ENCODE measurements around the gene SOX12. TPM values are rescaled to one million over a fixed set of nuclear protein-coding genes. Genes with fewer than 3 reads are reported as not detected.

Gene SOX12
- total and polyA plus RNA-seq, 4 donors, result 2.7 to 15.9 (median 5.4) TPM

DNA sequence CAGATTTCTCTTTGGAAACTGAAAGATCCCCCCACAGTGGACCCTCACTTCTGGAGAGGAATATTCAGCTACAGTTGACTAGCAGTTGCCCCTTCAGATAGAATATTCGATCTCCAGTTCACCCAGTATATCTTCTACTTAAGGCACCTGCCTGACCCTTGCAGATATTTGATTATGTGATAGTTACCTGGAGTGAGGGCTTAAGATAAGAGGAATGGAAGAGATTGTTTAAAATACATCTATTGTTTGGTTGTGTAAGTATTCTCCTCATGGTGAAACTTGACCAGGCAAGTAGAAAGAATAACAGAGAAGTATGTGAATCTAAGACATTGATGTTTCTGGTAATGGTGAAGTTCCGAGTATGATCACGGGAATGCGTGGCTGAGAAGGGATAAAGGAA, 29.5 kb upstream of the SOX12 start:
- H3K36me3 ChIP-seq (ENCODE audit: control insufficient read depth in 4 of 4, insufficient read depth in 4 of 4, low read length in 4 of 4), result peaks cover 0 to 6% (median 2%) of the 10 kb centered on the region in 4 donors
- no peak for DNase-seq
- no peaks in the 10 kb centered on the region for H3K9me3 ChIP-seq (ENCODE audit: control insufficient read depth in 4 of 4, insufficient read depth in 3 of 4, low read length in 3 of 4)
- no peak overlapping the region for H3K27ac ChIP-seq (ENCODE audit: low read depth in 1 of 2, low read length in 1 of 2)
- 86 to 87% methylated on average over 4 of the region's 4 CpGs for WGBS, 2 donors
- peaks cover 4 to 42% (median 21%) of the 10 kb centered on the region in 5 donors for H3K4me1 ChIP-seq (ENCODE audit: control insufficient read depth in 5 of 5, insufficient read depth in 5 of 5, low read length in 5 of 5)
- TF ChIP-seq, protein P1, sequence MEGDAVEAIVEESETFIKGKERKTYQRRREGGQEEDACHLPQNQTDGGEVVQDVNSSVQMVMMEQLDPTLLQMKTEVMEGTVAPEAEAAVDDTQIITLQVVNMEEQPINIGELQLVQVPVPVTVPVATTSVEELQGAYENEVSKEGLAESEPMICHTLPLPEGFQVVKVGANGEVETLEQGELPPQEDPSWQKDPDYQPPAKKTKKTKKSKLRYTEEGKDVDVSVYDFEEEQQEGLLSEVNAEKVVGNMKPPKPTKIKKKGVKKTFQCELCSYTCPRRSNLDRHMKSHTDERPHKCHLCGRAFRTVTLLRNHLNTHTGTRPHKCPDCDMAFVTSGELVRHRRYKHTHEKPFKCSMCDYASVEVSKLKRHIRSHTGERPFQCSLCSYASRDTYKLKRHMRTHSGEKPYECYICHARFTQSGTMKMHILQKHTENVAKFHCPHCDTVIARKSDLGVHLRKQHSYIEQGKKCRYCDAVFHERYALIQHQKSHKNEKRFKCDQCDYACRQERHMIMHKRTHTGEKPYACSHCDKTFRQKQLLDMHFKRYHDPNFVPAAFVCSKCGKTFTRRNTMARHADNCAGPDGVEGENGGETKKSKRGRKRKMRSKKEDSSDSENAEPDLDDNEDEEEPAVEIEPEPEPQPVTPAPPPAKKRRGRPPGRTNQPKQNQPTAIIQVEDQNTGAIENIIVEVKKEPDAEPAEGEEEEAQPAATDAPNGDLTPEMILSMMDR (IDR thresholded peaks at IDR 0.05; ENCODE audit: control extremely low read depth, extremely low read depth), result no peak
- no peak for ATAC-seq (ENCODE audit: insufficient read depth, low FRiP score)
- H3K9ac ChIP-seq (ENCODE audit: insufficient read depth in 1 of 2, low read length in 2 of 2), result no peak overlapping the region
- no peaks in the 10 kb centered on the region for H3K27me3 ChIP-seq (ENCODE audit: control insufficient read depth in 3 of 3, insufficient read depth in 3 of 3, low read length in 2 of 3)
- no peak overlapping the region for H3K4me3 ChIP-seq

DNA sequence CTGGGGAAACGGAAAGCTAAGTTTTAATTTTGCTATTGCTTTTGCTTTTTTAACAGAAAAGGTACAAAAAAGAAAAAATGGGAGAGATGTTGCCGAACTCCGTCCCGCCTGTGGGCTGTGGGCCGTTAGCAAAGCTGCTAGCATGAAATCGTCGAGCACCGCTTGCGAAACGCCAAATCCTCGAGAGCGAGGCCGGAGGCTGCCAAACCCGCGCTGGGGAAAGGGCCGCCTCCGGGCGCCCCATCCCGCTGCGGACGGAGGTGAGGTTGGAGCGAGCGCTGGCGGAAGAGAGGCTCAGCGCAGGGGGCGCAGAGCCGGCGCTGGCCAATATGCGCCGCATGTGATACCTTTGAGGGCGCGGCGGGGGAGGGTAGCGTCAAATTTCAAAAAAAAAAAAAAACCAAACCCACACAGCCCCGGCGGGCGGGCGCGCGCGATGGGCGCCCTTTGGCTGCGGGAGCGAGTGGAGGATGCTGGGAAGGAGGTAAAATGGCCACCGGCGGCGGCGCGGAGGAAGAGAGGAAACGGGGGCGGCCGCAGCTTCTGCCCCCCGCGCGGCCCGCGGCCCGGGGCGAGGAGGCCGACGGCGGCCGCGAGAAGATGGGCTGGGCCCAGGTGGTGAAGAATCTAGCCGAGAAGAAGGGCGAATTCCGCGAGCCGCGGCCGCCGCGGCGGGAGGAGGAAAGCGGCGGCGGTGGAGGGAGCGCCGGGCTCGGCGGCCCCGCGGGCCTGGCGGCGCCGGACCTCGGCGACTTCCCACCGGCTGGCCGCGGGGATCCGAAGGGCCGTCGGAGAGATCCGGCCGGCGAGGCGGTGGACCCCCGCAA, 28.0 kb upstream of the SOX12 start, which contains the start of gene ZCCHC3:
TSS of gene ZCCHC3 (plus strand) at position 473 of the 827 bp plus-strand sequence. CDS start at position 490, 17 bp downstream.
- Histone ChIP-seq H3K27me3 (ENCODE audit: control insufficient read depth in 3 of 3, insufficient read depth in 3 of 3, low read length in 2 of 3) (no peaks in the 10 kb centered on the region), H3K4me1 (ENCODE audit: control insufficient read depth in 5 of 5, insufficient read depth in 5 of 5, low read length in 5 of 5) (peaks cover 12 to 43% (median 25%) of the 10 kb centered on the region in 5 donors), H3K9ac (ENCODE audit: insufficient read depth in 1 of 2, low read length in 2 of 2) (peak within 1 kb of the TSS; percentile 87 to 94), H3K4me3 (peak within 1 kb of the TSS; percentile 91), H3K9me3 (ENCODE audit: control insufficient read depth in 4 of 4, insufficient read depth in 3 of 4, low read length in 3 of 4) (no peaks in the 10 kb centered on the region), H3K36me3 (ENCODE audit: control insufficient read depth in 4 of 4, insufficient read depth in 4 of 4, low read length in 4 of 4) (peaks cover 0 to 6% (median 6%) of the 10 kb centered on the region in 4 donors), H3K27ac (ENCODE audit: low read depth in 1 of 2, low read length in 1 of 2) (peak within 1 kb of the TSS; percentile 95 to 98)
- TF ChIP-seq, protein P1 (IDR thresholded peaks at IDR 0.05; ENCODE audit: control extremely low read depth, extremely low read depth), result no peak
- ATAC-seq (ENCODE audit: insufficient read depth, low FRiP score), result peak; percentile 90
- DNase-seq, result peak; percentile 97 to 99 (median 98)
- WGBS, 2 donors, result 0% methylated on average over 57 to 99 of the region's 99 CpGs

DNA sequence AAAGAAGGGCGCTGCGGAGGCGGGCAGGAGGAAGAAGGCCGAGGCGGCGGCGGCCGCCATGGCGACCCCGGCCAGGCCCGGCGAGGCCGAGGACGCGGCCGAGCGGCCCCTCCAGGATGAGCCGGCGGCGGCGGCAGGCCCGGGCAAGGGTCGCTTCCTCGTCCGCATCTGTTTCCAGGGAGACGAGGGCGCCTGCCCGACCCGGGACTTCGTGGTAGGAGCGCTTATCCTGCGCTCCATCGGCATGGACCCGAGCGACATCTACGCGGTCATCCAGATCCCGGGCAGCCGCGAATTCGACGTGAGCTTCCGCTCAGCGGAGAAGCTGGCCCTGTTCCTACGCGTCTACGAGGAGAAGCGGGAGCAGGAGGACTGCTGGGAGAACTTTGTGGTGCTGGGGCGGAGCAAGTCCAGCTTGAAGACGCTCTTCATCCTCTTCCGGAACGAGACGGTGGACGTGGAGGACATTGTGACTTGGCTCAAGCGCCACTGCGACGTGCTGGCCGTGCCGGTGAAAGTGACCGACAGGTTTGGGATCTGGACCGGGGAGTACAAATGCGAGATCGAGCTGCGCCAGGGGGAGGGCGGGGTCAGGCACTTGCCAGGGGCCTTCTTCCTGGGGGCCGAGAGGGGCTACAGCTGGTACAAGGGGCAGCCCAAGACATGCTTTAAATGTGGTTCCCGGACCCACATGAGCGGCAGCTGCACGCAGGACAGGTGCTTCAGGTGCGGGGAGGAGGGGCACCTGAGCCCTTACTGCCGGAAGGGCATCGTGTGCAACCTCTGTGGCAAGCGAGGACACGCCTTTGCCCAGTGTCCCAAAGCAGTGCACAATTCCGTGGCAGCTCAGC, 27.2 kb upstream of the SOX12 start:
- WGBS, 2 donors, result 0% methylated on average over 58 to 75 of the region's 75 CpGs
- Histone ChIP-seq H3K36me3 (ENCODE audit: control insufficient read depth in 4 of 4, insufficient read depth in 4 of 4, low read length in 4 of 4) (peaks cover 0 to 6% (median 6%) of the 10 kb centered on the region in 4 donors), H3K27me3 (ENCODE audit: control insufficient read depth in 3 of 3, insufficient read depth in 3 of 3, low read length in 2 of 3) (no peaks in the 10 kb centered on the region), H3K9me3 (ENCODE audit: control insufficient read depth in 4 of 4, insufficient read depth in 3 of 4, low read length in 3 of 4) (no peaks in the 10 kb centered on the region), H3K27ac (ENCODE audit: low read depth in 1 of 2, low read length in 1 of 2) (peak overlapping the region; percentile 95 to 98), H3K9ac (ENCODE audit: insufficient read depth in 1 of 2, low read length in 2 of 2) (peak overlapping the region; percentile 87 to 93), H3K4me1 (ENCODE audit: control insufficient read depth in 5 of 5, insufficient read depth in 5 of 5, low read length in 5 of 5) (peaks cover 16 to 44% (median 27%) of the 10 kb centered on the region in 5 donors), H3K4me3 (peak overlapping the region; percentile 91)
- TF ChIP-seq, protein P1 (IDR thresholded peaks at IDR 0.05; ENCODE audit: control extremely low read depth, extremely low read depth), result no peak
- ATAC-seq (ENCODE audit: insufficient read depth, low FRiP score), result peak; percentile 30
- peak; percentile 43 to 73 (median 66) for DNase-seq

Measured in lung (tissue), 12 donors.